HepG2 (cell line): ENCODE results near the gene CPPED1. TPM values are rescaled to one million over a fixed set of nuclear protein-coding genes. Genes with fewer than 3 reads are reported as not detected.

Experiments used
- ATAC-seq: fragments of 200-7000 bp; cut with Tn5 transposase; 3 replicates; pipeline ENCODE4 v1.9.1; 2020; ENCODE audit warnings: mild to moderate bottlenecking, moderate library complexity
- BruUV-seq: library from RNA; stranded (reverse); fragments of 400-500 nt; replicated peaks from 2 replicates; lab custom pipeline; 2021; lab: Mats Ljungman, UMichigan
- CTCF ChIA-PET: fragments of 300-600 bp; formaldehyde crosslinking; extraction: SDS; loops from one replicate; lab custom pipeline; 2021; ENCODE audit warnings: low total read pairs, inconsistent platforms, low intra/inter-chr PET ratio; lab: Yijun Ruan, JAX
- POLR2A ChIA-PET: fragments of 350-600 bp; sonication (Branson Sonifier 250); formaldehyde crosslinking; loops from one replicate; lab custom pipeline; 2020; ENCODE audit warnings: antibody characterized with exemption, inconsistent platforms; lab: Yijun Ruan, JAX
- DNase-seq: peaks from one replicate; pipeline ENCODE4 v3.0.0-alpha.2; 2015; ENCODE audit warnings: low spot score
- FAIRE-seq: peaks from 3 replicates; lab custom pipeline; 2011; peaks lifted over from hg19 to GRCh38; lab: Jason Lieb, UNC
- H2AFZ ChIP-seq: one replicate; pipeline ENCODE4 v1.6.1; 2011; ENCODE audit warnings: low read length, inconsistent platforms
- H3K27ac ChIP-seq: fragments of 300-600 bp; 3 replicates; pipeline ENCODE4 v1.8.0; 2011; ENCODE audit warnings: mixed run types, mild to moderate bottlenecking, mixed read lengths, low read length, inconsistent platforms; ENCODE audit not compliant: insufficient read depth; ENCODE audit errors: extremely low read length
- H3K27me3 ChIP-seq, 2 experiments: fragments of 200-600 bp in 1 of 2; 2 replicates in 1 of 2; 3 replicates in 1 of 2; pipeline versions ENCODE4 v1.6.0 to v1.8.0; 2011; ENCODE audit warnings: low read length in 2 of 2, mild to moderate bottlenecking in 2 of 2, moderate library complexity in 2 of 2, inconsistent platforms in 1 of 2; ENCODE audit not compliant: insufficient read depth in 2 of 2, control insufficient read depth in 1 of 2
- H3K36me3 ChIP-seq, 2 experiments: fragments of 200-600 bp in 1 of 2; replicated peaks in 1 of 2; 2 replicates in 1 of 2; 3 replicates in 1 of 2; pipeline versions ENCODE4 v1.5.1 to v1.8.0; 2011; ENCODE audit warnings: low read length in 2 of 2, inconsistent platforms in 1 of 2; ENCODE audit not compliant: insufficient read depth in 2 of 2, control insufficient read depth in 1 of 2
- H3K4me1 ChIP-seq: 2 replicates; pipeline ENCODE4 v1.5.1; 2012; ENCODE audit warnings: low read length, inconsistent platforms; ENCODE audit not compliant: insufficient read depth
- H3K4me2 ChIP-seq: 2 replicates; pipeline ENCODE4 v1.6.0; 2011; ENCODE audit warnings: low read depth, low read length, inconsistent platforms
- H3K4me3 ChIP-seq, 3 experiments: fragments of 200-600 bp in 1 of 3; sonication (generic), shearing (Covaris generic) in 1 of 3; replicated peaks in 1 of 3; 2 replicates each; pipeline ENCODE4 v1.5.1; 2011 to 2016; ENCODE audit warnings: low read length in 3 of 3, inconsistent platforms in 2 of 3, low read depth in 2 of 3, mild to moderate bottlenecking in 2 of 3, control low read depth in 1 of 3, mixed read lengths in 1 of 3; ENCODE audit not compliant: insufficient read depth in 1 of 3
- H3K79me2 ChIP-seq: one replicate; pipeline ENCODE4 v1.6.1; 2011; ENCODE audit warnings: low read length, inconsistent platforms; ENCODE audit not compliant: insufficient read depth
- H3K9ac ChIP-seq: 2 replicates; pipeline ENCODE4 v1.6.0; 2011; ENCODE audit warnings: mild to moderate bottlenecking, low read depth, low read length, inconsistent platforms; ENCODE audit not compliant: insufficient read depth
- H3K9me3 ChIP-seq: 2 replicates; pipeline ENCODE4 v1.5.1; 2012; ENCODE audit warnings: mild to moderate bottlenecking, low read length
- H4K20me1 ChIP-seq: 2 replicates; pipeline ENCODE4 v1.6.0; 2011; ENCODE audit warnings: inconsistent platforms, mild to moderate bottlenecking, low read length, moderate library complexity; ENCODE audit not compliant: insufficient read depth
- FUBP1 ChIP-seq: sonication (generic); formaldehyde crosslinking; IDR thresholded peaks from 2 replicates; pipeline ENCODE4 v1.5.1; 2020; ENCODE audit warnings: missing genetic modification reagents, mild to moderate bottlenecking, borderline replicate concordance
- HOMEZ ChIP-seq: IDR thresholded peaks from 2 replicates; pipeline ENCODE4 v1.6.1; 2016; ENCODE audit warnings: low read depth
- IRF2 ChIP-seq: IDR thresholded peaks from 2 replicates; pipeline ENCODE4 v1.6.1; 2018; ENCODE audit warnings: missing genetic modification reagents, missing compliant biosample characterization
- KLF16 ChIP-seq, 2 experiments: sonication (generic) in 1 of 2; formaldehyde crosslinking in 1 of 2; IDR thresholded peaks; 2 replicates each; pipeline versions ENCODE4 v1.6.1 to v1.8.0; 2016 to 2023; ENCODE audit warnings: missing genetic modification reagents in 2 of 2, missing compliant biosample characterization in 1 of 2
- MXD1 ChIP-seq: sonication (generic); formaldehyde crosslinking; IDR thresholded peaks from 2 replicates; pipeline ENCODE4 v1.4.0; 2020; ENCODE audit warnings: mild to moderate bottlenecking, missing genetic modification reagents
- POGK ChIP-seq: sonication (generic); formaldehyde crosslinking; conservative IDR thresholded peaks from 2 replicates; pipeline ENCODE4 v1.8.0; 2022; ENCODE audit warnings: mild to moderate bottlenecking, moderate library complexity, missing genetic modification reagents
- RBM39 ChIP-seq: fragments of 200-400 bp; formaldehyde crosslinking; IDR thresholded peaks from one replicate; pipeline ENCODE4 v1.6.1; 2018; ENCODE audit warnings: antibody characterized with exemption, mild to moderate bottlenecking, low read depth, low read length; ENCODE audit not compliant: poor library complexity, severe bottlenecking
- RERE ChIP-seq: IDR thresholded peaks from 2 replicates; pipeline ENCODE4 v1.6.1; 2016; ENCODE audit warnings: low read depth, missing genetic modification reagents, missing compliant biosample characterization
- SRSF4 ChIP-seq: fragments of 200-400 bp; formaldehyde crosslinking; IDR thresholded peaks from one replicate; pipeline ENCODE4 v1.6.1; 2018; ENCODE audit warnings: mild to moderate bottlenecking, low read depth, low read length, moderate library complexity; ENCODE audit not compliant: poor library complexity, severe bottlenecking
- ZKSCAN1 ChIP-seq: fragments of 150-350 bp; IDR thresholded peaks from 2 replicates; pipeline ENCODE4 v1.6.1; 2014; ENCODE audit warnings: low read length
- ZNF101 ChIP-seq: sonication (generic); formaldehyde crosslinking; IDR thresholded peaks from 2 replicates; pipeline ENCODE4 v1.4.0; 2020; ENCODE audit warnings: mild to moderate bottlenecking, low read depth, missing genetic modification reagents, borderline replicate concordance
- ZNF766 ChIP-seq: sonication (generic); formaldehyde crosslinking; IDR thresholded peaks from 2 replicates; pipeline ENCODE4 v1.5.0; 2020; ENCODE audit warnings: missing genetic modification reagents, borderline replicate concordance
- WGBS: methylation state at CpG from one replicate; pipeline ENCODE4 v1.1.6; 2017; ENCODE audit warnings: low lambda C conversion rate; 5-methylcytosine and 5-hydroxymethylcytosine counted together
- in situ Hi-C: cut with HindIII; loops from 2 replicates; pipeline ENCODE4 v1.10.0; 2017; ENCODE audit warnings: low pct_unique_long_range_greater_than_20kb; ENCODE audit not compliant: extremely low pct_ligation_motif_present
- intact Hi-C: fragments of 100-400 bp; cut with micrococcal nuclease; formaldehyde crosslinking; loops from one replicate; pipeline ENCODE4 v1.10.0; 2022; ENCODE audit not compliant: unreplicated experiment
- polyA plus RNA-seq, 8 experiments: library from polyadenylated mRNA; depleted of rRNA in 3 of 8; stranded (reverse) in 7 of 8; unstranded in 1 of 8; fragments of >200 nt; fragmentation: Illumina TruSeq in 4 of 8; extraction: Trizol in 4 of 8; gene quantifications; 2 replicates each; pipeline versions ENCODE4 v1.2.1 to v1.2.3, GENCODE V29; 2011 to 2016; ENCODE audit warnings: low read depth in 4 of 8, missing spikeins in 1 of 8, mixed read lengths in 1 of 8; ENCODE audit not compliant: insufficient read depth in 1 of 8
- total RNA-seq, 5 experiments: library from RNA; depleted of rRNA; stranded (reverse); fragments of >200 nt; fragmentation: Illumina TruSeq; extraction: Trizol; gene quantifications; 2 replicates each; pipeline ENCODE4 v1.2.3, GENCODE V29; 2016; ENCODE audit warnings: low read depth in 1 of 5

CPPED1 gene
- total and polyA plus RNA-seq, 2 of the 13 experiments (the other 11 are each of a cell fraction or from before 2014, with no cell fraction given) = 66.6 to 71.3 TPM

GRCh38 chr16:12675852-12676251 lies 127.8 kb downstream of the CPPED1 start:
- FAIRE-seq = no peak
- no peak for TF ChIP-seq ZNF101 (CRISPR knock-in tag)
- TF ChIP-seq HOMEZ (CRISPR knock-in tag) = no peak
- no peak for TF ChIP-seq RBM39
- no peak for TF ChIP-seq IRF2 (CRISPR knock-in tag)
- no peak for TF ChIP-seq SRSF4
- no peak for TF ChIP-seq KLF16 (CRISPR knock-in tag; IDR thresholded peaks at IDR 0.05)
- TF ChIP-seq RERE (CRISPR knock-in tag) = no peak
- TF ChIP-seq POGK = no peak
- TF ChIP-seq ZKSCAN1 = no peak
- no peak for TF ChIP-seq ZNF766 (CRISPR knock-in tag)
- TF ChIP-seq FUBP1 = no peak
- TF ChIP-seq MXD1 (CRISPR knock-in tag) = no peak

More at GRCh38 chr16:12675852-12676251, 127.8 kb downstream of the CPPED1 start:
- peaks cover 24% of the 10 kb centered on the region for H3K4me1 ChIP-seq
- no peak overlapping the region for H3K4me2 ChIP-seq
- no peak for ATAC-seq
- in situ Hi-C loops (no loop called here), intact Hi-C loops (no loop called here)
- no peaks in the 10 kb centered on the region for H4K20me1 ChIP-seq
- no peak overlapping the region for H3K4me3 ChIP-seq
- H3K9ac ChIP-seq = no peak overlapping the region
- CTCF ChIA-PET = no interaction called here
- 96% methylated on average over 5 of the region's 5 CpGs for WGBS
- no peaks in the 10 kb centered on the region for H3K27me3 ChIP-seq
- H3K36me3 ChIP-seq = peaks cover 3 to 52% of the 10 kb centered on the region in 2 experiments; a peak in 4 of 5 replicates
- no peak overlapping the region for H3K27ac ChIP-seq
- no peak overlapping the region for H2AFZ ChIP-seq
- DNase-seq = no peak
- POLR2A ChIA-PET = no interaction called here
- no peaks in the 10 kb centered on the region for H3K79me2 ChIP-seq
- no TSS peak for BruUV-seq
- H3K9me3 ChIP-seq = no peaks in the 10 kb centered on the region
